Stimulated activated CD4-positive, alpha-beta T cell treated with anti-CD3 and anti-CD28 coated beads, TNF-alpha, amount 100 ng/mL, for 24 hours (primary cell): ENCODE measurements around the gene PASK.

Experiments used
- DNase-seq, 3 experiments: peaks; one replicate each; pipeline ENCODE4 v3.0.0-alpha.2; 2020; ENCODE audit warnings: low read depth in 3 of 3

The PASK gene

GRCh38 chr2:241082341-241083090 is 66.8 kb downstream of the PASK start:
- no peak for DNase-seq

- DNase-seq = no peak
Measured at GRCh38 chr2:241081643-241082340, 67.5 kb downstream of the PASK start.

GRCh38 chr2:241081190-241081642 is 68.1 kb downstream of the PASK start:
- DNase-seq = no peak

GRCh38 chr2:241080405-241081189 is 68.7 kb downstream of the PASK start:
- DNase-seq = no peak

GRCh38 chr2:241074901-241075540 is 74.3 kb downstream of the PASK start:
- no peak for DNase-seq

- no peak for DNase-seq
Measured at GRCh38 chr2:241074065-241074818, 75.0 kb downstream of the PASK start.

- DNase-seq = no peak
Measured at GRCh38 chr2:241073166-241074064, 75.9 kb downstream of the PASK start.

GRCh38 chr2:241072553-241073165 is 76.6 kb downstream of the PASK start:
- DNase-seq = no peak

GRCh38 chr2:241072151-241072550 is 77.1 kb downstream of the PASK start:
- DNase-seq = no peak

GRCh38 chr2:241071677-241072111 is 77.6 kb downstream of the PASK start:
- DNase-seq = no peak

- DNase-seq = no peak
Measured at GRCh38 chr2:241070811-241071676, 78.2 kb downstream of the PASK start.

- no peak for DNase-seq
Measured at GRCh38 chr2:241070361-241070760, 78.9 kb downstream of the PASK start.

GRCh38 chr2:241069821-241070281 is 79.4 kb downstream of the PASK start:
- DNase-seq = no peak

GRCh38 chr2:241068942-241069810 is 80.1 kb downstream of the PASK start:
- DNase-seq = no peak

GRCh38 chr2:241068136-241068941 is 80.9 kb downstream of the PASK start:
- DNase-seq = no peak

GRCh38 chr2:241067501-241068135 is 81.7 kb downstream of the PASK start:
- DNase-seq = no peak
